H7 (cell line): ENCODE results near the gene AKT2. TPM values are rescaled to one million over a fixed set of nuclear protein-coding genes. Genes with fewer than 3 reads are reported as not detected.
A peak's percentile ranks its signal among the peaks of the same experiment; 100 is the strongest.

Experiments used
- DNase-seq: peaks from one replicate; pipeline ENCODE4 v3.0.0; 2012
- H3K27me3 ChIP-seq: 2 replicates; pipeline ENCODE4 v1.6.0; 2011; ENCODE audit warnings: mild to moderate bottlenecking, low read length; ENCODE audit not compliant: control insufficient read depth, insufficient read depth
- H3K36me3 ChIP-seq: replicated peaks from 2 replicates; pipeline ENCODE4 v1.5.1; 2011; ENCODE audit warnings: low read length; ENCODE audit not compliant: control insufficient read depth, insufficient read depth
- H3K4me3 ChIP-seq: 2 replicates; pipeline ENCODE4 v1.5.1; 2011; ENCODE audit warnings: low read depth, mild to moderate bottlenecking, control low read depth, low read length, moderate library complexity; ENCODE audit not compliant: insufficient read depth
- total RNA-seq: library from RNA; depleted of rRNA; stranded (reverse); fragments of >200 nt; shearing (Covaris generic); gene quantifications from 2 replicates; pipeline ENCODE4 v1.2.3, GENCODE V29; 2014

Gene AKT2
- total RNA-seq, 1 experiment from 2014 or later = 126 TPM

- Histone ChIP-seq H3K4me3 (no peak overlapping the region), H3K36me3 (peaks cover 19% of the 10 kb centered on the region), H3K27me3 (no peaks in the 10 kb centered on the region)
- DNase-seq = no peak
Measured at GRCh38 chr19:40257096-40257517, 28.0 kb downstream of the AKT2 start.

- H3K4me3 ChIP-seq = no peak overlapping the region
- no peaks in the 10 kb centered on the region for H3K27me3 ChIP-seq
- H3K36me3 ChIP-seq = peaks cover 19% of the 10 kb centered on the region
- DNase-seq = no peak
Measured at GRCh38 chr19:40256512-40256911, 28.6 kb downstream of the AKT2 start.

GRCh38 chr19:40255619-40256166 is 29.5 kb downstream of the AKT2 start:
- DNase-seq = no peak
- Histone ChIP-seq H3K4me3 (no peak overlapping the region), H3K36me3 (peaks cover 19% of the 10 kb centered on the region), H3K27me3 (no peaks in the 10 kb centered on the region)

GRCh38 chr19:40254714-40255418 is 30.3 kb downstream of the AKT2 start:
- peaks cover 19% of the 10 kb centered on the region for H3K36me3 ChIP-seq
- DNase-seq = no peak
- no peaks in the 10 kb centered on the region for H3K27me3 ChIP-seq
- no peak overlapping the region for H3K4me3 ChIP-seq

- no peak overlapping the region for H3K4me3 ChIP-seq
- H3K27me3 ChIP-seq = no peaks in the 10 kb centered on the region
- no peak for DNase-seq
- H3K36me3 ChIP-seq = peaks cover 21% of the 10 kb centered on the region
Measured at GRCh38 chr19:40253611-40254092, 31.5 kb downstream of the AKT2 start.

DNA sequence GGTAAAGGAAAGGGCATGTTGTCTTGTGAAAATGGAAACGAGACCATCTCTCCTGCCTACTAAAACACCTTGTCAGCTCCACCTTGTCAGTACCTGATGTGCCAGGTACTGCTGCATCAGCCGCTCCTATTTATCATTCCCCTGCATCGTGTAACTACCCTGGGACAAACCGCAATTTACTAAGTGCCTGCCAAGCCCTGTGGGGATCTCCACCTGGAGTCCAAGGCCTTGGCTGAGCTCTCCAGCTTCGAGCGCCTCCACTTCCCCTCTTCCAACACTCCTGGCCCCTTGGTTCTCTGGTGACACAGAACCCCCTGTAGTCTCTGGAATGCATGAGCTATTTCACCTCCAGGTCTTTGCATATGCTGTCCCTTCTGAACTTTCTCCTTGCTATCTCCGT is 32.8 kb downstream of the AKT2 start:
- Histone ChIP-seq H3K4me3 (no peak overlapping the region), H3K36me3 (peaks cover 21% of the 10 kb centered on the region), H3K27me3 (no peaks in the 10 kb centered on the region)
- peak; percentile 84 for DNase-seq

GRCh38 chr19:40251991-40252390 is 33.2 kb downstream of the AKT2 start:
- Histone ChIP-seq H3K36me3 (peaks cover 21% of the 10 kb centered on the region), H3K4me3 (no peak overlapping the region), H3K27me3 (no peaks in the 10 kb centered on the region)
- DNase-seq = no peak

- Histone ChIP-seq H3K27me3 (no peaks in the 10 kb centered on the region), H3K36me3 (peaks cover 14% of the 10 kb centered on the region), H3K4me3 (no peak overlapping the region)
- DNase-seq = no peak
Measured at GRCh38 chr19:40251244-40251643, 33.9 kb downstream of the AKT2 start.

- Histone ChIP-seq H3K27me3 (no peaks in the 10 kb centered on the region), H3K36me3 (peaks cover 3% of the 10 kb centered on the region; the same call in 1 of the 2 replicates), H3K4me3 (no peak overlapping the region)
- no peak for DNase-seq
Measured at GRCh38 chr19:40249781-40250180, 35.4 kb downstream of the AKT2 start.

GRCh38 chr19:40249201-40249600 is 35.9 kb downstream of the AKT2 start:
- Histone ChIP-seq H3K4me3 (no peak overlapping the region), H3K27me3 (no peaks in the 10 kb centered on the region), H3K36me3 (peaks cover 2% of the 10 kb centered on the region; the same call in 1 of the 2 replicates)
- DNase-seq = no peak

DNA sequence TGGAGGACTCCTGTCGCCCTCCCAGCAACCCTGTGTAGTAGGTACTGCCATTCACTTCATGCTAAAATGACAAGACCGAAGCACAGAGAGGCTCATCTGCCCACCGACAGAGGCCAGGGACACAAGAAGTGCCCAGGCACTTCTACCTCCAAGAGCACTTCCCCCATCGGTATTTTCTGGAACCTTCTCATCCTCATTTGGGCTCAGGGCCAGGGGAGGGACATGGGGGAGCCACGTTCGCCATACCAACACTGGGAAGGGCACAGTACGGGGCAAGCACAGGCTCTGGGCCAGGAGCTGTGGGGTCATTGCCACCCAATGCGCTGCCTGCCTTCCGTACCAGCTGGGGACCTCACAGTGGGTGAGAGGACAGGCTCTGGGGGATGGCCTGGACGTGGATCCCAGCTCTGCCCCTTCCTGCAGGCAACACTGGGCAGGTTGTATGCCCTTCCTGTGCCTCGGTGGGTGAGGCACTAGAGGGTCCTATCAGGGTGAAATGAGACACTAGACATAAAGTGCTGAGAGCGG is 37.3 kb downstream of the AKT2 start:
- no peak for DNase-seq
- Histone ChIP-seq H3K36me3 (peaks cover 2% of the 10 kb centered on the region; the same call in 1 of the 2 replicates), H3K4me3 (no peak overlapping the region), H3K27me3 (no peaks in the 10 kb centered on the region)

DNA sequence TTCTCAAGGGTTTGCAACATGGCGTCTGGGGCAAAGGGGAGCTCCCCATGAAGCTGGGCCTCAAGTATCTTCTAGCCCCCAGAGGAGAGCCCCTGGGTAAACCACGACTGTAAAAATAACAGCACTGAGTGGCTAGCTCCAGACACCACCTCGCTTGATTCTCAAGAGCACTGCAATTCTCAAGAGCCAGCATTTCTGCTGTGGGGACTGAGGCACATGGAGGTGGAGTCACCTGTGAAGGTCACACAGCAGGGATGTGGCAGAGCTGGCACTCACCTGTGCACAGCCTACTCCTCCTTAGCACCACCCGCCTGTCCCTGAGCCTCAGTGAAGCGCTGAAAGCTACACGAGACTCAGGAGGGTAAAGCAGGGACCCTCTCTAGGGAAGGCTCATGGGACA is 38.0 kb downstream of the AKT2 start:
- Histone ChIP-seq H3K36me3 (peaks cover 2% of the 10 kb centered on the region; the same call in 1 of the 2 replicates), H3K27me3 (no peaks in the 10 kb centered on the region), H3K4me3 (no peak overlapping the region)
- no peak for DNase-seq

DNA sequence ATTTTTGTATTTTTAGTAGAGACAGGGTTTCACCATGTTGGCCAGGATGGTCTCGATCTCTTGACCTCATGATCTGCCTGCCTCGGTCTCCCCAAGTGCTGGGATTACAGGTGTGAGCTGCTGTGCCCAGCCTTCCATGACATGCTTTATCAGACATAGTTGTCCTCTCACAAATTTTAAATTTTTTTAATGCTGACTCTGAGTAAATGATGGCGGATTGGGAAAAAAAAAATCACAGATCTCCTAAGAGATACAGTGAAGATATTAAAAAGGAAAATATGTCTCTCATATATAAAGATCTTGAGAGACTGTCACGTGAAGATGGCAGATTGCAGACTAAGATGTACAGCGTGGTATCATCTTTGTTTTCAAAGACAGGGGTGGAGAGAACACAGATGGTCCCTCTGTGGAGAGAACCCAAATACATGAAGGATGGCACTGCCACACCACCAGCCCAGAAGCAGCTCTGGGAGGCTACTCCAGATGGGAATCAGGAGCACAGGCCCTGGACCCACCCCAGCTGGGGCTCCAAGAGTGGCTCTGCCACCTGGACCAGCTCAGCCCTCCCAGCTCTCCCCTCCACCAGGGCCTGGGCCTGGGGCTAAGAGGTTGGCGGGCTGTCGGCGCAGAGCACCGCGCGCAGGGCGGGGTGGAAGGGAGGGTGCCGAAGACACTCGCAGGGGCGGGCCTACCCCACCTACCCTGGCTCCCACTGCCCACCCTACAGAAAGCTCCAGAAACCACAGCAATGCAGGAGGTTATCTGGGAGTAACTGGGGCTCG is 38.7 kb downstream of the AKT2 start:
- DNase-seq = no peak
- Histone ChIP-seq H3K36me3 (peaks cover 2% of the 10 kb centered on the region; the same call in 1 of the 2 replicates), H3K4me3 (no peak overlapping the region), H3K27me3 (no peaks in the 10 kb centered on the region)

DNA sequence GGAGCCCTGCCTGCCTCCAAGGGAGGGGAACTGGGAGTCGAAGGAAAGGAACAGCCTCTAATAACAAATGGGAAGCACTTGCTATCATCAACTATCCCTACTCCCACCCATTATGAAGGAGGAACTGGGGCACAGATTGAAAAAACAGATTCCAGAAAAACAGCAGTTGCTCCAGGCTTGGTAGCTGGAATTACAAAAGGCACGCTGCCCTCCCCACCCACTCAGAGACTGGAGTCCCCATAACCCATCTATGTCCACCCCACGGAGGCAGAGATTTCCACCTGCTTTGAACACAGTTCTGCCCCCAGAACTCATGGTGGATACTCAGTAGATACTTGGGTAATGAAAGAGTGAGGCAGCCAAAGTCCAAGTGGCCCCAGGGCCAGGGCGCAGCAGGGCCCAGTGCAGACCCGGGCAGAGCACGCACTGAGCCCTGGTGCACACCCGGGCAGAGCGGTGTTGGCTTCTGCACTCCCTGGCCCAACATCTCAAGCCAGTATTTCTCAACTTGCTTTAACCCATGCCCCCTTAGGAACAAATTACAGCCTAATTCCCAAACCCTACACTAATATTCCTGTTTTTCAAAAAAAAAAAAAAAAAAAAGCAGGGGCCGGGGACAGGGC is 39.5 kb downstream of the AKT2 start:
- DNase-seq = no peak
- Histone ChIP-seq H3K27me3 (no peaks in the 10 kb centered on the region), H3K4me3 (no peak overlapping the region), H3K36me3 (peaks cover 2% of the 10 kb centered on the region; the same call in 1 of the 2 replicates)
